DMS 273 treated with DMSO at 0.1 percent for 48 hours (cell line): ENCODE data around the gene BOLL.
A peak's percentile ranks its signal among the peaks of the same experiment; 100 is the strongest.
"Not testable (repeated sequence)": the region's sequence is repeated elsewhere in the genome, so short reads cannot be mapped to it uniquely, and the experiment has no call there.

ENCODE experiments used
- DNase-seq: peaks from one replicate; lab custom pipeline; 2025; lab: John Stamatoyannopoulos, UW

Gene BOLL

GRCh38 chr2:197795277-197795676, 10.2 kb upstream of the BOLL start:
- DNase-seq, result no peak

GRCh38 chr2:197793456-197793855, 8.3 kb upstream of the BOLL start:
- no peak for DNase-seq

- no peak for DNase-seq
These were observed 1.1 kb upstream of the BOLL start for GRCh38 chr2:197786010-197786877.

- DNase-seq, result no peak
These were observed 3.0 kb downstream of the BOLL start for GRCh38 chr2:197782126-197782525.

- DNase-seq, result no peak
These were observed 5.9 kb downstream of the BOLL start for GRCh38 chr2:197779261-197779660.

GRCh38 chr2:197777823-197778407, 7.2 kb downstream of the BOLL start:
- DNase-seq, result no peak

GRCh38 chr2:197760293-197760657, 24.8 kb downstream of the BOLL start:
- no peak for DNase-seq

GRCh38 chr2:197759625-197760292, 25.4 kb downstream of the BOLL start:
- DNase-seq, result no peak

GRCh38 chr2:197759013-197759412, 26.1 kb downstream of the BOLL start:
- DNase-seq, result no peak

- no peak for DNase-seq
These were observed 44.9 kb downstream of the BOLL start for GRCh38 chr2:197740200-197740599.

- DNase-seq, result not testable (repeated sequence)
These were observed 56.3 kb downstream of the BOLL start for GRCh38 chr2:197728555-197729544.

- no peak for DNase-seq
These were observed 58.1 kb downstream of the BOLL start for GRCh38 chr2:197727011-197727410.

GRCh38 chr2:197717863-197718262, 67.3 kb downstream of the BOLL start:
- no peak for DNase-seq

GRCh38 chr2:197713271-197713670, 71.8 kb downstream of the BOLL start:
- no peak for DNase-seq

GRCh38 chr2:197711578-197711977, 73.5 kb downstream of the BOLL start:
- no peak for DNase-seq

GRCh38 chr2:197710424-197711042, 74.6 kb downstream of the BOLL start:
- DNase-seq, result no peak

GRCh38 chr2:197709140-197709539, 76.0 kb downstream of the BOLL start:
- not testable (repeated sequence) for DNase-seq

GRCh38 chr2:197708331-197708730, 76.8 kb downstream of the BOLL start:
- DNase-seq, result no peak

GRCh38 chr2:197707316-197708213, 77.6 kb downstream of the BOLL start:
- peak; percentile 43 for DNase-seq

GRCh38 chr2:197706839-197707207, 78.3 kb downstream of the BOLL start:
- DNase-seq, result no peak
